ENCODE results near the gene MUC6.
"Not testable (repeated sequence)": the region's sequence is repeated elsewhere in the genome, so short reads cannot be mapped to it uniquely, and the experiment has no call there.

Gene MUC6

DNA sequence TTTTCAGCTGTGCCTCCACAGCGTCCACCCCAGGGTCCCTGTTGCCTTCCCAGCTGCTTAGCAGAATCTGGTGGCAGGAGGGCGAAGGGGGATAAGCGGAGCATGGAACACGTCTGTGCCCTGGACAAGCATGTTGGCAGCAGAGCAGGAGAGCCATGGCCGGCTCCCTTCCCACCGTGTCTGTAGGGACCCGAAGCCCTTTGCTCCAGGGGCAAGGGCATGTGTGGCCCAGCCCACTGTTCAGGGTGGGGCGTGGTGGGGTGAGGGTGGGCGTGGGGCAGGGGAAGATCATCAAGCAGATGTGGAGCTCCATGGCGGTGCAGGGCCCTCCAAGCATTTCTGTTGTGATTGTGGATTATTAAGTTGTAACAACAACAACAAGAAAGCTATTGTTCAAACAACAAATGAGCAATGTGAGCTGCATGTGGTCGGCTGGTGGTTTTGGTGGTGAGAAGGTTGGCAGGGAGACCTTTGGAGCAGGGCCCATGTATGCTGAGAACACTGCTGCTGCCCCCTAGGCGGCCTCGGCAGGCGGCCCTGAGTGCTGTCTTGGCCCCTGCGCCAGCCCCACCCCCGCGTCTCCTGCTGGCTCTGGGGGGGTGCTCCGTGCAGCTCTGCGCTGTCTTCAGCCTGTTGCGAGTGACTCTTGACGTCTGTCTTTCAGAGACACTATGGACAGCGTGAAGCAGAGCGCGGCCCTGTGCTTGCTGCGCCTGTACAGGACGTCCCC is 59.9 kb downstream of the MUC6 start:
- TF ChIP-seq, protein P1, sequence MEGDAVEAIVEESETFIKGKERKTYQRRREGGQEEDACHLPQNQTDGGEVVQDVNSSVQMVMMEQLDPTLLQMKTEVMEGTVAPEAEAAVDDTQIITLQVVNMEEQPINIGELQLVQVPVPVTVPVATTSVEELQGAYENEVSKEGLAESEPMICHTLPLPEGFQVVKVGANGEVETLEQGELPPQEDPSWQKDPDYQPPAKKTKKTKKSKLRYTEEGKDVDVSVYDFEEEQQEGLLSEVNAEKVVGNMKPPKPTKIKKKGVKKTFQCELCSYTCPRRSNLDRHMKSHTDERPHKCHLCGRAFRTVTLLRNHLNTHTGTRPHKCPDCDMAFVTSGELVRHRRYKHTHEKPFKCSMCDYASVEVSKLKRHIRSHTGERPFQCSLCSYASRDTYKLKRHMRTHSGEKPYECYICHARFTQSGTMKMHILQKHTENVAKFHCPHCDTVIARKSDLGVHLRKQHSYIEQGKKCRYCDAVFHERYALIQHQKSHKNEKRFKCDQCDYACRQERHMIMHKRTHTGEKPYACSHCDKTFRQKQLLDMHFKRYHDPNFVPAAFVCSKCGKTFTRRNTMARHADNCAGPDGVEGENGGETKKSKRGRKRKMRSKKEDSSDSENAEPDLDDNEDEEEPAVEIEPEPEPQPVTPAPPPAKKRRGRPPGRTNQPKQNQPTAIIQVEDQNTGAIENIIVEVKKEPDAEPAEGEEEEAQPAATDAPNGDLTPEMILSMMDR (IDR thresholded peaks at IDR 0.05; ENCODE audit: borderline replicate concordance, insufficient read depth, low read depth, low read length): no peak
- H3K4me3 ChIP-seq (ENCODE audit: low read depth, low read length): no peak overlapping the region

- TF ChIP-seq, protein P1 (IDR thresholded peaks at IDR 0.05; ENCODE audit: borderline replicate concordance, insufficient read depth, low read depth, low read length): no peak
- no peak overlapping the region for H3K4me3 ChIP-seq (ENCODE audit: low read depth, low read length)
Observed at GRCh38 chr11:975827-976226, 60.7 kb downstream of the MUC6 start.

DNA sequence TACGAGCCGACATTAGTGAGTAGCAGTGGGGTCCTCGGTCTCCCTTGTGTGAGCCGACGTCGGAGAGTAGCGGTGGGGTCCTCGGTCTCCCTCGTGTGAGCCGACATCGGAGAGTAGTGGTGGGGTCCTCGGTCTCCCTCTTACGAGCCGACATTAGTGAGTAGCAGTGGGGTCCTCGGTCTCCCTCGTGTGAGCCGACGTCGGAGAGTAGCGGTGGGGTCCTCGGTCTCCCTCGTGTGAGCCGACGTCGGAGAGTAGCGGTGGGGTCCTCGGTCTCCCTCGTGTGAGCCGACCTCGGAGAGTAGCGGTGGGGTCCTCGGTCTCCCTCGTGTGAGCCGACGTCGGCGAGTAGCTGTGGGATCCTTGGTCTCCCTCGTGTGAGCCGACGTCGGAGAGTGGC is 61.1 kb downstream of the MUC6 start:
- H3K4me3 ChIP-seq (ENCODE audit: low read depth, low read length): not testable (repeated sequence)

DNA sequence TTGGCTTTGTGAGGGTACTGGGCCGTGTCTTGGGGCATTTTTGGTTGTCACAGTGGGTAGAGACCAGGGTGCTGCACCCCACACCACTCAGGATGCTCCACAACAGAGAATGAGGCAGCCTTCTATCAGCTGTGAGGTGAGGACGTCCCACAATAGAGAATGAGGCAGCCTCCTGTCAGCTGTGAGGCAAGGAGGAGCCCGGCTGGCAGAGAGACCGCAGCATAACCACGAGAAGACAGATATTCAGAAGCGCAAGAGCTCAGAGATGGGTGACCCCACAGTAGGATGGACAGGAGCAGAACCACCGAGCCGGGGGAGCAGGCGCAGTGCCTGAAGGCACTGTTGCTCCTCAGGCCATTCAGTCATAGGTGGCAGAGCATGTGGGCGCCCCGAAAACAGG is 63.3 kb downstream of the MUC6 start:
- TF ChIP-seq, protein P1 (IDR thresholded peaks at IDR 0.05; ENCODE audit: borderline replicate concordance, insufficient read depth, low read depth, low read length): no peak
- no peak overlapping the region for H3K4me3 ChIP-seq (ENCODE audit: low read depth, low read length)

- TF ChIP-seq, protein P1 (IDR thresholded peaks at IDR 0.05; ENCODE audit: borderline replicate concordance, insufficient read depth, low read depth, low read length): no peak
Observed at GRCh38 chr11:972523-973211, 63.9 kb downstream of the MUC6 start.

GRCh38 chr11:971731-972365 is 64.7 kb downstream of the MUC6 start:
- TF ChIP-seq, protein P1 (IDR thresholded peaks at IDR 0.05; ENCODE audit: borderline replicate concordance, insufficient read depth, low read depth, low read length): no peak
- H3K4me3 ChIP-seq (ENCODE audit: low read depth, low read length): no peak overlapping the region

More at GRCh38 chr11:972523-973211, 63.9 kb downstream of the MUC6 start:
- H3K4me3 ChIP-seq (ENCODE audit: low read depth, low read length): no peak overlapping the region

GRCh38 chr11:971092-971690 is 65.3 kb downstream of the MUC6 start:
- H3K4me3 ChIP-seq (ENCODE audit: low read depth, low read length): no peak overlapping the region
- TF ChIP-seq, protein P1 (IDR thresholded peaks at IDR 0.05; ENCODE audit: borderline replicate concordance, insufficient read depth, low read depth, low read length): no peak
